Stimulated activated CD8-positive, alpha-beta memory T cell treated with anti-CD3 and anti-CD28 coated beads, Interleukin-4, amount 100 ng/mL, for 24 hours (primary cell): ENCODE measurements around the gene DNAJB12.
"Not testable (repeated sequence)": the region's sequence is repeated elsewhere in the genome, so short reads cannot be mapped to it uniquely, and the experiment has no call there.

Source experiments
- DNase-seq: peaks from one replicate; pipeline ENCODE4 v3.0.0-alpha.2; 2020; ENCODE audit warnings: low read depth

The DNAJB12 gene

GRCh38 chr10:72353028-72353964, 1.4 kb downstream of the DNAJB12 start:
- no peak for DNase-seq

- DNase-seq = no peak
Measured at GRCh38 chr10:72351479-72351878, 3.2 kb downstream of the DNAJB12 start.

- no peak for DNase-seq
Measured at GRCh38 chr10:72349438-72349837, 5.3 kb downstream of the DNAJB12 start.

GRCh38 chr10:72348282-72348681, 6.4 kb downstream of the DNAJB12 start:
- no peak for DNase-seq

- DNase-seq = not testable (repeated sequence)
Measured at GRCh38 chr10:72346117-72346516, 8.6 kb downstream of the DNAJB12 start.

- DNase-seq = no peak
Measured at GRCh38 chr10:72344932-72345331, 9.8 kb downstream of the DNAJB12 start.

GRCh38 chr10:72342911-72343310, 11.8 kb downstream of the DNAJB12 start:
- DNase-seq = no peak

- DNase-seq = peak; percentile 68
Measured at GRCh38 chr10:72340510-72341261, 14.0 kb downstream of the DNAJB12 start.

GRCh38 chr10:72338180-72338579, 16.5 kb downstream of the DNAJB12 start:
- no peak for DNase-seq

GRCh38 chr10:72337722-72338121, 17.0 kb downstream of the DNAJB12 start:
- no peak for DNase-seq

- no peak for DNase-seq
Measured at GRCh38 chr10:72337039-72337629, 17.6 kb downstream of the DNAJB12 start.

GRCh38 chr10:72336259-72337038, 18.3 kb downstream of the DNAJB12 start:
- DNase-seq = no peak

- DNase-seq = no peak
Measured at GRCh38 chr10:72335394-72336258, 19.1 kb downstream of the DNAJB12 start.

GRCh38 chr10:72334825-72335393, 19.8 kb downstream of the DNAJB12 start:
- peak; percentile 72 for DNase-seq

- DNase-seq = no peak
Measured at GRCh38 chr10:72334196-72334824, 20.4 kb downstream of the DNAJB12 start.

GRCh38 chr10:72333112-72334015, 21.4 kb downstream of the DNAJB12 start:
- DNase-seq = no peak

GRCh38 chr10:72332423-72333111, 22.2 kb downstream of the DNAJB12 start:
- DNase-seq = no peak
